SKM-1 treated with dmso at 0.1 percent for 144 hours (cell line): ENCODE results near the gene EPB41L2.
A peak's percentile ranks its signal among the peaks of the same experiment; 100 is the strongest.

ENCODE experiments used
- DNase-seq: peaks from one replicate; lab custom pipeline; 2025; ENCODE audit not compliant: unreplicated experiment; lab: John Stamatoyannopoulos, UW

The EPB41L2 gene

DNA sequence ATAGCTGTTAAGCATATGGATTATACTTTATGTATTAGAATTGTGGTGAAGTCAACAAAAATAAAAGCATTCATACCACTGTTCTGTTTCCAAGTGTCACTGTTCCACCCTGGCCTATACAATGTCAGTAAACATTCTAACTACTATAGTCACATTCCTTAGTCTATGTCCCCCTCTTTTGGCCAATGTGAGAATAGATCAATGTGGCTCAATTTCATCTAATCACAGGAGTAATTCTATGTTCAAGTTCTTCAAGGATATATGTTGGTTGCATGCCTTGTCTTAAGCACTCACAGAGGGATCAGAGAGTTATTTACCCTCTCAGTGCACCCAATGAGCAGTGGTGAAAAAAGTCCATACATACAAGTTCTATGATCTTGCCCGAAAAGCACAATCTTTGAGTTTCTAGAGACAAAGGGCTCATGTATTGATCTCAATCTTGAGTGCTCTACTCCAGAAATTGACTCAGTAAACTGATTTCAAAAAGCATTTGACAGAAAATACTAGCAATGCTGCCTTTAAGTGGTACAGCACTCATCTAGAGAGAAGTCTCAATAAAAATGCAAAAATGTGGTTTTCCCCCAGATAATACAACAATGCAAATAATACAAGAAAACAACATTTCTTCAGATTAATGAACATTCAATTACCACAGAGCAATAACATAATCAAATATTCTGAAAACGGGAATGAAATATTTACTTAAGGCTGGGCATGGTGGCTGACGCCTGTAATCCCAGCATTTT, 219.3 kb downstream of the EPB41L2 start:
- no peak for DNase-seq

DNA sequence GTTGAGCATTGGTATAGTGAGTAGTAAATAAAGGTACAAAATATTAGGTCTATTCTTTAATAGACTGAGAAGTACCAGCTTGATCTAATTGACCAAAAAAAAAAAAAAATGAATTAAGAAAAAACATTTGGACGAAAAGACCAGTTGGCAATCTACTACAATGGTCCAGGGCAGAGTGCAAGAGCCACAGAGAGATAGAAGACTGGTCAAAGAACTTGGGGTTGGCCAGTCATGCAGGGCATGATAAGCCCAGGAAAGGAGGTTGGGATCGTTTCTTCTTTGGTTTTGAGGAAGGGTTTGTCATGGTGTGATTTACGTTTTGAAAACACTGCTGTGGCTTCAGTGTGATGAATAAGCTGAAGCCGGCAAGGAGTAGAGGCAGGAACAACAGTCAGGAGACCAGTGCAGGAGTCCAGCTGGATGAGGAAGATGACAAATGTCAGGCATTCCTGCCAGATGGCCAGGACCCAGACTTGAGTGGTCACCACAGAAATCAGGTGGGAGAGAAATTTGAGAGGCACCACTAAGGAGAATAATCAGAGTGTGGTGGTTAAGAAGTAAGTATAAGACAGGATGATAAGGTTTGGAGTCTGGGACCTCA, 221.8 kb downstream of the EPB41L2 start:
- no peak for DNase-seq

DNA sequence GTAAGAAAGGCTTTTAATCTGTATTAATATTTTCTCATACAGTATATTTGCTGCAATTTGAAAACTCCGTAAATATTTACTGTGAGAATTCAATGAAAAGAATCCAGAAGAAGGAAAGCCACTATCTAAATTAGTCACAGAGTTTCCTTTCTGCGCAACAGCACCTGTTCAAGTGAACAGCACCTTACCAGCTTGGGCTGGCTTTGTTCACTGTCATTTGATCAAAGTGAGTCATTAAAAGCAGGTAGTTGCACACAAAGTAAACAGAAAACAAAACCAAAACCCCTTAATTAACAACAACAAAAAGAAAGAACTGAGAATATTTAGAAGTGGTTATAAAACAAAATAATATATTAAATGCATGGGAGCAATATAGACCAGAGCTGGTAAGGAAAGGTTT, 223.0 kb downstream of the EPB41L2 start:
- no peak for DNase-seq

DNA sequence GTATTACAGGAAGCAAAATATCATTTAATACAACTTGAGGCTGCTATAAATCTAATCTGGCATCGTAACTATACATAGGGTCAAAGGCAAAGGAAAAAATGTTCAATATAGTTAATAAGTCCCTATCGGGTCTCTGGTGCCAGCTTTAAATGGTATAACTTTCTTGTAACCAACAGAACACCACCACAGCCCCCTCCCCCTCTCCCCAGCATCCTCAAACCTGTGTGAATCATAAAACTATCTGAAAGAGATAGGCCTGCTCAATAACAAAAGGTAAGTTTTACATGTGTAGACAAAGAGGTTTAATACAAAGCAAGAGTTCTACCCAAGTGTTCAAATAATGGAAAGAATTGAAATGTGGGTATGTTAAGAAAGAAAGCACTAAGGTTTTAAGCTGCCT, 223.7 kb downstream of the EPB41L2 start:
- DNase-seq, result no peak

DNA sequence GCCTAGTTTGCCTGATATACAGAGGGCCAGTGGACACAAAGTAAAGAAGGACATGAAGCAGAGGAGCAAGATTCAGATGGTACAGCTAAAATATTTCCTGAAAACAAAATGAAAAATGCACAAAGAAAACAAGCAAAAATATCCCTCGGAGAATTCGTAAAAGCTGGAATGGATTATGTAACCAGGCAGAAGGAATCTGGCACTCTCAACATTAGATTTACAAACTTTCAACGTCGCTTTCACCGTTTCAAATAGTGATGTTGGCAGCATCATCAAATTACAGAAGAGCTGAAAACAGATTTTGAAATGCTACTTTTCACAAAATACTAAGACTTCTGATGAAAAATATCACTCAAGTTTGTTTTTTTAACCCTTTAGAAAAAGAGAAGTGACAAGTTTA, 224.1 kb downstream of the EPB41L2 start:
- no peak for DNase-seq

DNA sequence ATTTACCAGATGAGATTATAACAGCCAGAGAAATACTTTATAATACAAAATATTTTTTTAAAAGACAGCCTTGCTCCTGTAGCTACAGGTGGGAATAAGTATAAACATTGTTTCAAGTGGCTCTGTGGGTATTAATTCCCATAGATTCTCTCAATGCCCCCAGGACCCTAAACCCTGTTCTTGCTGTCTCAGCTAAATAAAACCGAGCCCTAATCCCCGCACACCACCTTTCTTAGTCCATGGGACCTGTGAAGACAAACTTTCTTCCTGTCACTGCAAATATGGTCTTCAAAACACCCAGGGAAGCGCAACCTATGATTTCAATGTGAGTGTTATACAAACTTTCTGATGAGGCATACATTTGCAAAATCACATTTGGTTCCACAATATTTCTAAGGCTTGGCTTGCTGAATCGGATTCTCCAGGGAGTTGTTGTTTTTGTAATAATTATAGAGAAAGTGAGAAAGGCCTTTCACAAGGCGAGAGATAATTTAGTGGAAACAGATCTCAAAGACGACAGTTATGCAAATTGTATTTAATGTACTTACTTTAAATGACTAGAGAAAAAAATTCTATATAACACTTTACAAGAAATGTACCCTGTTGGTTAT, 224.7 kb downstream of the EPB41L2 start:
- DNase-seq, result no peak

DNA sequence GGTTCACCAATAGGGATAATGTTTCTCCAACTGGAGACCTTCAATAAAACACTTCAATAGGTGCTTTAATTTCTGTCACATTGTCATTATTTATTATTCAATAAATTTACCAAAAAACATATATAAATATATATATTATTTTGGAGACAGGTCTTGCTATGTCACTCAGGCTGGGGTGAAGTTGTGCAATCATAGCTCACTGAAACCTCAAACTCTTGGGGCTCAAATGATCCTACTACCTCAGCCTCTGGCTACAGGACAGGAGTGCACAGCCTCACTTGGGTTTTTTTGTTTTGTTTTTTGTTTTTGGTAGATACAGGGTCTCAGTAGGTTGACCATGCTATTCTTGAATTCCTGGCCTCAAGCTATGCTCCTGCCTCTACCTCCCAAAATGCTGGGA, 226.0 kb downstream of the EPB41L2 start:
- DNase-seq, result no peak

DNA sequence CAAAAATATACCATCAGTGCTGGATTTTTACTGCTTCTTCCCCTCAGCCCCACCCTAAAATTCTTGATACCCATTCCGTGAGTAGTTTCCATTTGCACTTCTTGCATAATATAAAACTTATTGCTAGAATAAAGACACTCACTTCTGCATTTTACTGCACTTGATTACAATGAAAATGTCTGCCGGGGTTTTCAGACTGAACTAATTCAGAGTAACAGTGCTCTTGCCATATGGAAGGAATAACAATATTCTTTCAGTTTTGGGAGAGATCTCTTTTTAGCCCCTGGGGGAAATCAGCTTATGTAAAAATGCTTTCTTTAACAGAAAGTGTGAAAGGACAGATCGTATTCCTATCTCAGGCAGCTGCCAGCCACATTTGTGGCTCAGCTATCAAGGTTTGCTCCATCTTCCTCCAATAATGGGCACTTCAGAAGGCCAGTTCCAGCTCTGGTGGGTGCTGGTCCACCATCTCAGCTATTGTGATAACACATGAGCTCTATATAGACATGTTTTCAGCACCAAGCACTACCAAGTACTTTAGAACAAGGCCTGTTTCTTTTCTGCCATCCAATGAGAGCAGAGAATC, 226.9 kb downstream of the EPB41L2 start:
- no peak for DNase-seq

DNA sequence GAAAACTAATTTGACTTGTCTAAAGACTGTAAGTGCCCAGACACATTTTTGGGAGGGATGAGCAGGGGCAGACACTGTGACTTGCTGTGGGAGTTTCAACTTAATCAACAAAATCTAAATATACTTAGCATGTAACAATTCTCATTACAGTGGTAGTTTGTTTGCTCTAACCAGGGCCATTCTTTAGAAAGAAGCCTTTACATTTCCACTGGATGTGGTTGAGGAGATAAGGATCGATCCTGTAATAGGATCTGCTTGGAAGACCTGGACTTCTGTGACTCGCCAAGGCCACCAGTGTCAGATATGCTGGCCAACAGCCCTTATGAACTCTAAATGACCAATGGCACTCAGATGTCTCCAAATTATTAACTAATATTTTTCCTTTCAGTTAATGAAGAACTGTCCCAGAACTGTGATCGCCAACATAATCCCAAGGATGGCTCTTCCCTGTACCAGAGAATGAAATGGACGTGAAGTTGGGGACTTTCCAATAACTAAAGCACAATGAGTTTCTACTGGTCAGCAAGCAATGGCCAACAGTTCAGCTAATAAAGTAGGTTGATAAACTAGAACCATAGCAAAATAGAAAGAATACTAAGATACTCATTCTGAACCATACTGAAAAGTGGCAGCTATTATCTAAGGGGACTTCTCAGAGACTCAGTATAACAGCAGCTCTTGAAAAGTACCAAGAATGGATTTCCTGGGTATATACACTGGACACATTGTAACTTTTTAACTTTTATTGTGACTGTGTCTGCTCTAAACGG, 228.4 kb downstream of the EPB41L2 start:
- no peak for DNase-seq

DNA sequence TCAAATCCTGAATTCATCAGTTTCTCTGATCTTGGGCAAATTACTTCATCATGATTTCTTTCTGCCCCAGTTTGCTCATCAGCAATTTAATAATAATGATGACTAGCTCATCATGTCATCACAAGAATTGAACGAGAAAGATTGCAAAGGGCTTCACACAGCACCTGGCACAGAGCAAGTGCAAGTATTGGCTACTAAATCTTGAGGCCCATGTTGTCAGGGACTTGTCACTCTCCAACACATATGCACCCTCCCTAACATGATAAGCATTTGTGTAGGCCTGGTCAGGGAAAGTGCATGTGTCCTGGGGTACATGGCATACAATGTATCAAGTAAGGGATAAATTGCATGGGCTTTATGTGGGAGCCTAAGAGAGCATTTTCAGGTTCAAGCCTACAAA, 229.5 kb downstream of the EPB41L2 start:
- DNase-seq, result no peak

DNA sequence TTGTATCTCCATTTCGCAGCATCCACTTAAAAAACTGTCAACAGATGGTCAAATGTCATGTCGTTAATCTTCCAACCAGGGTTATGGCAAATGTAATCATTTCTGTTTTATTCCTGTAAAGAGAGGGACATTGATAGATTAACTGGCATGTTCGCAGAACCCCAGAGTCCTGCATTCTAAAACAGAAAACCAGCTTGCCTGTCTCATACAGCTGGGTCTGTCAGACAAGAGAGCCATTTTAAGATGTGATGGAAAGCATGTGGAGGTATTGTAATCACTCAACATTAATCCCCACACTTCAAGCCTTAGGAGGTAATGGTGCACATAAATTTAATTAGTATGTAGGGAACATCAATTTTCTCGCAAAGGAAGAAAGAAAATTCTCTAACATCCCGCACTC, 231.4 kb downstream of the EPB41L2 start:
- DNase-seq, result no peak

DNA sequence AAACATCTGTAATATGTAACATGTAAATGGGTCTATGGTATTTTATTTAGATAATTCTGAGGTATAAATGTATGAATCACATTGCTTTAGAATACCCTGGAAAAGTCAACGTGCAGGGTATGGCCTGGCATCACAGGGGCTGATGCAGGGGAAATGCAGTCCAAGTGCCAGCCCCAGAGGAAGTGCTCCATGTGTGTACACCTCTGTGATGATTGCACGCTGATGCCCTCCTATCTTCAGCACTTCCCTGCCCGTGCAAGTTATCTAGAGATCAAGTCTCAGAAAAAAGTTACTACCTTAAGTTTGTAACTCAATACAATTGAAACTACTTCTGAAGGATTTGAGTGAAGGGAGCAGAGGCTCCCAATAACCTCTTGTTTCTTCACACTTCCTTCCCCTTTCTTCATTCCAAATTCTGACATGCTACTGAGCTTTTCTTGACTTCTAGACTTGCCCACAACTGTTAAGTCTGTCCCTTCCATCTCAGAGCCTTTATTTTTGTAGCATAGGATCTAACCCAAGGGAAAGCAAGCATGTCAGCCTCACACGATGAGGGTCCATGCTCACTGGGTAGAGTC, 233.6 kb downstream of the EPB41L2 start:
- peak; percentile 79 for DNase-seq

DNA sequence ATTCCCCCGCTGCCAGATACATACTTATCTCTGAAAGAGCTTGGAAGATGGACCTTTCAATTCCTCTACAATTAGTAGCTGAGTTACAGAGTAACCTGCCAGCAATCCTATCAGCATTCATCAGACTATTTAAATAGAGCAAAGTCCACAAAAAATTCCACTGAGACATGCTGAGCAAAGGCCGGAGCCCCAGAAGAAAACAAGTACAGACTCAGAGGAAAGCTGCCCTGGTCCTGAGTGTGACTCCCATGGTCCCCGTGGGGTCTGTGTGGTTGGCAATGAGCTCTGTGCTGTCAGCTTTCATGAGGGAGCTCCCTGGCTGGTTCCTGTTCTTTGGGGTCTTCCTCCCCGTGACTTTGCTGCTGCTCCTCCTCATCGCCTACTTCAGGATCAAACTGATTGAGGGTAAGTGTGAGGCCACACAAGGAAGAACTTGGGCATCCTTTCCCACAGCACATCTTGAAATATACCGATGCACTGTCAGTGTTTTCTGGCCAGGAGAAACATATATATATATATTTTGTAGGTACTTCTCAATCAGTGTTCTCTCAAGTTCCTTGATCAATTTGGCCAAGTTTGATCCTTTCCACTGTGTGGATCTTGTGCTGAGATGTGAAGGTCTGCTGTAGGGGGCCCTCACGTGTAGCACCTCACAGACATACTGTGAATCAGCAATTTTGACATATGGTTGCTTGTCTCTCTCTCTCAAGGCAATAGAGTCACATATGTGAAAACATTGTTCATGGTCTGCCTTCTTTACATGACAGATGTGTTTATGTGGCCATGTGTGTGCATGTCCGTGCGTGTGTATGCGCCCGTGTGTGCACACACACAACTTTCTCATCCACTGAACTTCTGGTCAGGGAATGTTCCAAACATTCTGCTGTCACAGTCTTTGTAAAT, 235.5 kb downstream of the EPB41L2 start, which contains the start of gene SMLR1:
TSS of gene SMLR1 (plus strand) at position 160 of the 903 bp plus-strand sequence. CDS start at position 168, 8 bp downstream.
- DNase-seq, result no peak

DNA sequence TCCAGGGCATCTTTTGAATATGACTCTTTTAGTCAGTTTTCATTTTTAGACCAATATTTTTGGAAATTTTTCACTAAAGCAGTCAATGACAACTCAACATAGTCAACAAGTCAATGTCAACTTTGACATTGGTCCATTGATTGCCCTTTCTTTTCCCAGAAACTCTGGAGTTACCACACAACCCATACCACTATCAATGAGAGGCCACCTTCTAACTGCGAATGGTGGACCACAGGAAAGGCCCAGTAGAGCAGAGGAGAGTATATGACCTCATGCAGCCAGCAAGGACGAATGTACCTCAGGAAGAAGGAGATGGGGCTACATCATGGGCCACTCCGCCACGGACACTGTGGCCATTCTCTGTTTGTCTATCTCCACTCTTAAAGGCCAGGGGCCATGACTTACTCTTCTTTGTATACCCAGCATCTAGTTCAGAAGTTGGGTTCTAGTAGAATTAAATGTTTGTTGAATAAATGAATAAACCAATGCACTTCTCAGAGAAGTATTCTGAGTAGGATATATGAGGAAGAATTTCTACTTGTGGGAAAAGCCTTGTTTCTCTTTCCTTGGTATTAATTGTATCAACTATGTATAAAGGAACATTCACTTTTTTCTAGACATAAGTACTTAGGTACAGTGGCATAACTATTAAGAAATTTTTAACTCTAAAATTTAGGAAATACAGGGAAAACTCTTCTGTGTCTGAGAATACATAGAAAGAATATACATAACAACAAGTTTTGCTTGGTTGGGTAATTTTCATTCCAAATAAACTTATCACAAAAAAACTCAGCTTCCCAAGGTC, 236.4 kb downstream of the EPB41L2 start:
- DNase-seq, result no peak

DNA sequence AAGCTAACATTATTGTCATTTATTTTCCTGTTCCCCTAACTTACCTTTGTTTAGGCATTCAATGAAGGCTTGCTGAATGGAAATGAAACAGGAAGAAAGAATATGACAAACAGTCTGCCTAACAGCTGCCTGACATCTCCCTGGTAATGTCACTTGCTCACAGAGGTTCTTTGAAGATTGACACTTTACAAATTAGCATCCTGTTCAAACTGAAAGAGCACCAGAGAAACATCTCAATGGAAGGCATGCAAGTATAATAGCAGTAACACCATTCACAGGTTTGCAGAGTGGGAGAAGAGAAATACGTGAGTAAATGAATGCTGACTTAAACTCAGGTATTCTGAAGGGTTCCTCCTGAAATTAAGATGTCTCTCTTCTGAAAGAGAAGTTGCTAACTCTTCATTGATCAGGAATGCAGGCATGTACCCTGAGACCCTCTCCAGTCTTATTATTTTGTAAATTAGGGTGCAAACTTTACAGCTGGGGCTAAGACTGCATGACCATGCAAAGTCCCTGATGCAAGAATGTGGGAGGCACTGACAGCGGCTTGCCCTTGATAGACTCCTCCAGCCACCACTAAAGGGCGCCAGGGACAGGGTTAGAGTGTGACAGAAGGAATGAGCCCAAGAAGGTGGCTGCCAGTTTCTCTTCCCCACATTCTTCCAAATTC, 237.1 kb downstream of the EPB41L2 start:
- no peak for DNase-seq

DNA sequence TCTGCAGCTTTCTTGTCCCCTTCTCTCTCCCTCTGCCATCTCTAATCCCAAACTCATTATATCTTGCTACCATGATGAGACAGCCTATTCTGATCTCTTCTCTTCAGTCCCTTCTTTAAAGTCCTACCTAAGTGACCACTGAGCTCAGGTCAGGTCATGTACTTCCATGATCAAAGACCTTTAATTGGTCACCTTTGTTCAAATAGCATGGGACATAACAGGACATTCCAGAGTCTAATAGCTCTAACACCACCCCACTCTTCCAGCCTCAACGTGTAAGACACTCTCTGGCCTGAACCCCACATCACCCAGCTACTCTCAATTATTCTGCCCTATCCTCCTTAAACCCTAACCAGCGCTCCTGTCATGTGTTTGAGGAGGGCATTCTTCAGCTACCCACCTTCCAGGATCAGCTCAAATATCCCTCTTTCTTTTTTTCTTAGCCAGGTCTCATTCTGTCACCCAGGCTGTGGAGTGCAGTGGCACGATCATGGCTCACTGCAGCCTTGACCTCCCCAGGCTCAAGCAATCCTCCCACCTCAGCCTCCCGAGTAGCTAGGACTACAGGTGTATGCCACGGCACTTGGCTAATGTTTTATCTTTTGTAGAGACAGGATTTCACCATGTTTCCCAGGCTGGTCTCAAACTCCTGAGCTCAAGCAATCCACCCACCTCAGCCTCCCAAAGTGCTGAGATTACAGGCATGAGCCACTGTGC, 237.9 kb downstream of the EPB41L2 start:
- DNase-seq, result no peak

DNA sequence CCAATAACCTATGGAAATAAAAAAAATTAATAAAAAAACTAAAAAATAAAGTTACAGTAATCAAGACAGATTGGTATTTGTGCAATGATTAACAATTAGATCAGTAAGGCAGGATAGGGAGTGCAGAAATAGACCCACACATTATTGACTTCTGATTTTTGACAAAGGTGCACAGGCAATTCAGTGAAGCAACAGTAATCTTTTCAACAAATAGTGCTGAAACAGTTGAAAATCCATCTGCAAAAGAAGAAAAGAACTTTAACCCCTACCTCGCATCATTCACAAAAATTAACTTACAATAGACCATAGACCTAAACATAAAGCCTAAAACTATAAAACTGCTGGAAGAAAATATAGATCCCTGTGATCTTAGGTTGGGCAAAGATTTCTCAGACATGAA, 240.3 kb downstream of the EPB41L2 start:
- no peak for DNase-seq
